Amniotic stem cell (primary cell): ENCODE results near the gene BTNL9.
"Not testable (repeated sequence)": the region's sequence is repeated elsewhere in the genome, so short reads cannot be mapped to it uniquely, and the experiment has no call there.

Source experiments
- DNase-seq: peaks from one replicate; lab custom pipeline; 2025; lab: John Stamatoyannopoulos, UW

Gene BTNL9

GRCh38 chr5:181062631-181063030 is 22.6 kb downstream of the BTNL9 start:
- no peak for DNase-seq

DNA sequence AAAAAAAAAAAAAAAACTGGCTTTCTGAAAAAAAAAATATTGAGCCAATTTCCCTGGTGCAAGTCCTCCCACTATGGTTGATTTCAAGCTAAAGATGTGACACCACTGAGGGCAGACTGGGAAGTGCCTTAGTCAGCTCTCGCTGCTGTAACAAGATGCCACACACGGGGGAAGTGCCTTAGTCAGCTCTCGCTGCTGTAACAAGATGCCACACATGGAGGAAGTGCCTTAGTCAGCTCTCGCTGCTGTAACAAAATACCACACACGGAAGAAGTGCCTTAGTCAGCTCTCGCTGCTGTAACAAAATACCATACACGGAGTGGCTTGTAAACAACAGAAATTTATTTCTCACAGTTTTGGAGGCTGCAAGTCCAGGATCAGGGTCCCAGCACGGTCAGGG is 23.4 kb downstream of the BTNL9 start:
- DNase-seq: no peak

- DNase-seq: no peak
Observed at GRCh38 chr5:181064987-181065386, 24.9 kb downstream of the BTNL9 start.

GRCh38 chr5:181069767-181070491 is 29.9 kb downstream of the BTNL9 start:
- no peak for DNase-seq

DNA sequence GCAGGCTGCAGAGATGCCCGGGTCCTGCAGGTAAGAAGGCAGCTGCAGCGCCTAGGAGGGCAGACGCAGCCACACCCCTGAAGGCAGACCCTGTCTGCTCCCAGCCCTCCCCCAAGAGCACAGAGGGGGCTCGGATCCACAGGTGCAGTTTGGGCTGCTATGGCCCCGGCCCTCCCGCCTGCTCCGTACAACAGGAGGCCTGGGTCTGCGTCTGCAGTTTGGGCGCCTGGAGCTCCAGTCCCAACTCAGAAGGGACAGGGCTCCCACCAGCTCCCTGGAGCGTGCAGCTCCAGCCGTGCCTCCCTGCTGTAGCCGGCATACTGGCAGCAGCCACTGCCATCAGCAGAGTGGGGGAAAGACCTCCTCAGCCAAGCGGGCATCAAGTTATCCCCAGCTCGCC is 30.5 kb downstream of the BTNL9 start:
- no peak for DNase-seq

GRCh38 chr5:181071257-181071656 is 31.2 kb downstream of the BTNL9 start:
- DNase-seq: no peak

DNA sequence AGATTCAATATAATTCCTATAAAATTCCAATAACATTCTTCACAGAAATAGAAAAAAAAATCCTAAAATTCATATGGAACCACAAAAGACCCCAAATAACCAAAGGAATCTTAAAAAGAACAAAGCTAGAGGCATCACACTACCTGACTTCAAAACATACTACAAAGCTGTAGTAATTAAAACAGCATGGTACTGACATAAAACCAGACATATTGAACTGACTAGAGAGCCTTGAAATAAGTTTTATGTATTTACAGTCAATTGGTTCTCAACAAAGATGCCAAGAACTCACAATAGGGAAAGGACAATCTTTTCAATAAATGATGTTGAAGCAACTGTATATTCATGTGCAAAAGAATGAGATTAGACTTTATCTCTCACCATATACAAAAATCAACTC is 36.9 kb downstream of the BTNL9 start:
- DNase-seq: no peak

DNA sequence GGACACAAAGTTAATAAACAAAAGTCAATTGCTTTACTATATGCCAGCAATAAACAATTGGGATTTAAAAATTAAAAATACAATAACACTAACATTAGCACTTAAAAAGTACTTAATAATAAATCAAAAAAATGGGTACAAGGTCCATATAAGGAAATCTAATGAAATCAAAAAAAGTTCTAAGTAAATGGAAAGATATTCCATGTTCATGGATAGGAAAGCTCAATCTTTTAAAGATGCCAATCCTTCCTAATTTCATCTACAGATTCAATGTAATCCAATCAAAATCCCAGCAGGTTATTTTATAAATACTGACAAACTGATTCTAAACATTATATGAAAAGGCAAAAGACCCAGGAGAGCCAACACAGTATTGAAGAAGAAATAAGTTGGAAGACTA is 41.9 kb downstream of the BTNL9 start:
- DNase-seq: no peak

GRCh38 chr5:181084621-181085195 is 44.6 kb downstream of the BTNL9 start:
- no peak for DNase-seq

DNA sequence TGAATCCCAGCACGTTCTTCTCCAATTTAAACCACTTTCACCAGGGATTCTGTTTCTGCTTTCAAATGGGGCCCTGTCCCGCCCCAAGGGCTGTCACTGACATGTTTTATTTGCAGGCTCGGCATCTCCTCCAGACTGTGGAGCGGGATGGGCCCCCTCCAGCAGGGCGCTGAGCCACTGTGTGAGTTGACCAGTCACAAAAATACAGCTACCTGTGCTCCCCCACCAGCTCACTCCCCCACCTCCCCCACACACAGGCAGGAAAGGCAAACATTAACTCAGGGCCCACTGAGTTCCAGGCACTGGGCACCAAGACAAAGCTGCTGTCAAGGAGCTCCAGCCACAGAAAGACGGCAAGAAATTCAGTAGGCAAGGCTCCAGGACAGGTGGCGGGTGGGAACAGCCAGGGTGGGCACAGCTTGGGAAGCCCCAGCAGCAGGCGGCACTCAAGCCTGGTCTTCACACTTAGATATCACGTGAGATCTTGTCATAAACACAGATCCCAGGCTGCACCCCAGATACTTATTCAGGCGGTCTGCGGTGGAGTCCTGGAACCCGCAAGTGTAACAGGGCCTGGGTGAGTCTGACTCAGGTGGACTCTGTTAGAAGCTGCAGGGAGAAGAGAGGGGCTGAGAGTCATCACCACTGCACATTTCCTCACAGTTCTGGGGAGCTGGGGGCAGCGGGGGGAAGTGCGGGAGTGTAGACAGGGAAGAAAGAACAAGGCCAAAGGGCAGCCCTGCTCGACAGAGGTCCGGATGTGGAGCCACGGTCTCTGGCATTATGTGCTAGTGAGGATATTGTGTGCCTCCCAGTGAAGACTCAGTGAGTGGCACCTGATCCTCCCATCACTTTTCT is 46.2 kb downstream of the BTNL9 start:
- no peak for DNase-seq

DNA sequence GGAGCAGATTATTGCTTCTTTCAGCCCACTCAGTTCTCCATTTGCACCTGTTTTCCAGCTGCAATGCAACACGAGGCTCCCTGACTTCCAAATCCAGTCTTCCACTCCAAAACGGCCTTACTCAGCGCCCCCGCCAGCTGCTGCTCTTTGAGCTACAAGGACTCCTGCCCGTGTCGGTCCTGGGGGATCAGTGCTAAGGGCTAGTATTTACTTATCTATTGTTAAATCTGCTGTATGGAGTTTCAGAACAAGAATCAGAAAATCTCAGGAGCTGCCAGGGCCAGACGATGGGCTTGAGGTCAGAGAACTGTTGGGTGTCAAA is 46.8 kb downstream of the BTNL9 start:
- DNase-seq: no peak

DNA sequence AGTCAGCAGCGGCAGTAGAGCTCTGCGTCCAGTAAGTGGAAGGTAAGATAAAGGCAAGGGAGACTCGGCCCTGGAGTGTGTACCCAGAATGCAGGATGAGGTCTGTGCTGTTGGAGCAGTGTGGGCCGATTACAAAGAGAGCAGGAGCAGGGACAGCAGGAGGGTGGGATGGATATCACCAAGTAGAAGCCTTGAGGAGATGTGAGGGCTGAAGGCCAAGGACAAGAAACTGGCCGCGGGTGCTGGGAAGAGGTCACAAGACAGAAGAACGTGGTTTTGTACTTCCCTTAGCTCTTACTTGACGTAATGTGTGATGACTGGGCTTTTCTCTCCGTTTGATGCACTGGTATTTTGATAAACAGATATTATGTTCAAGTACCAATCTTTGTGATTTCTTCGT is 47.2 kb downstream of the BTNL9 start:
- DNase-seq: no peak

DNA sequence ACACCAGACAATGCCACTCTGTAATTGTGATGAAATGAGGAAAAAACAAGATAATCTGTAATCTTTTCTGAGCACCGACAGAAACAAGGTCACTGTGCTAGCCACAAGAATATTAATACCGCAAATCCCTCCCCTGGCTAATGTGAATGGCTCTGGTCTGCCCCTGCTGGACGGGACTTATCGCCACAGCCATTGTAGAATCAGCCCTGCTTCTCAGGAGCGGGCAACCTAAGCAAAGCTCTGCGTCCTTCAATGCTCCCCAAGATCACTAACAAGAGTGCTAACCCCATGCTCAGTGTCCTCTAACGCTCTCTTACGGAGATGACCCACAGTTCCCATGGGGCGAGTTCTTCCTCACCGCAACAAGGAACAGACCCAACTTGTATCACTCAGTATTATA is 48.2 kb downstream of the BTNL9 start:
- DNase-seq: no peak

DNA sequence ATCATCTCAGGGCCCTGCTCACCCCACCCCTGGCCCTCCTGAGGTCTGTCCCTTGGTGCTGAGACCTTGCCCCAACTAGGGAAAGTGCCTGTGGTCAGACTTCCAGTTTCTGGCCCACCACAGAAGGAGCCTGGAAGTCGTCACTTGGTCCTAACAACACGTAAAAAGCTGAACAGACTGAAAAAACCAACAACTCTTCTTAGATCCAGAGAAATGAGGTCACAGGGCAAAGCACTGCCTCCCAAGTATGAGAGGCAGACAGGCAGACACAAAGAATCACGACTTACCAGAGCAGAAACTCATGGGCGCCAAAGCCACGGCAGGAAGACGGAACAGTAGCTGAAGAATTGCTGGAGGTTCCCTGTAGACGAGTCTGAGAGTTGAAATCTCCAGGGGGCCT is 52.4 kb downstream of the BTNL9 start:
- DNase-seq: no peak

GRCh38 chr5:181095162-181095561 is 55.1 kb downstream of the BTNL9 start:
- not testable (repeated sequence) for DNase-seq

DNA sequence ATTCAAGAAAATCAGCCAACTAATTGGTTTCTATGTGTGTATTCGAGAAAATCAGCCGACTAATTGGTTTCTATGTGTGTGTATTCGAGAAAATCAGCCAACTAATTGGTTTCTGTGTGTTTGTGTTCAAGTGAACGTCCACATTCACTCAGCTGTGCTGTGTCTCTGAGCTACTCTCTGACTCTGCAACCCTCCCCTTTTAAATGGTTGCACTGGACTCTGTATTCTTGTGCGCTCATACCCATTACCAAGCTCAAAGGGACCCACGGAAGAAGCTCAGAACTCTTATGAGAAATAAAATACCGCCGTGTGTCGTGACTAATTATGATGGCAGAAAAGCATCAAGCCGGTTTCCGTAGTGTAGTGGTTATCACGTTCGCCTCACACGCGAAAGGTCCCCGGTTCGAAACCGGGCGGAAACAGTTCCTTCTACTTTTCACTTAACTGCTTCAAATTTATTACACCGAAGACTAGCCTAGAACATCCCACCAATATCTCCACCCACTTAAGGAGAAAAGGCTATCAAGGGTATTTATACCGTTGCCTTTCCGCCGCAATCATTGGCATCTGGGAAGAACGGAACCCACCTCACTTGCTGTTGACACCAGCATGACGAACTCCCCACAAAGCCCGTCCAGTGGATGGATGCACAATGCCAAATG is 56.8 kb downstream of the BTNL9 start:
- not testable (repeated sequence) for DNase-seq

- DNase-seq: not testable (repeated sequence)
Observed at GRCh38 chr5:181097383-181097753, 57.3 kb downstream of the BTNL9 start.

DNA sequence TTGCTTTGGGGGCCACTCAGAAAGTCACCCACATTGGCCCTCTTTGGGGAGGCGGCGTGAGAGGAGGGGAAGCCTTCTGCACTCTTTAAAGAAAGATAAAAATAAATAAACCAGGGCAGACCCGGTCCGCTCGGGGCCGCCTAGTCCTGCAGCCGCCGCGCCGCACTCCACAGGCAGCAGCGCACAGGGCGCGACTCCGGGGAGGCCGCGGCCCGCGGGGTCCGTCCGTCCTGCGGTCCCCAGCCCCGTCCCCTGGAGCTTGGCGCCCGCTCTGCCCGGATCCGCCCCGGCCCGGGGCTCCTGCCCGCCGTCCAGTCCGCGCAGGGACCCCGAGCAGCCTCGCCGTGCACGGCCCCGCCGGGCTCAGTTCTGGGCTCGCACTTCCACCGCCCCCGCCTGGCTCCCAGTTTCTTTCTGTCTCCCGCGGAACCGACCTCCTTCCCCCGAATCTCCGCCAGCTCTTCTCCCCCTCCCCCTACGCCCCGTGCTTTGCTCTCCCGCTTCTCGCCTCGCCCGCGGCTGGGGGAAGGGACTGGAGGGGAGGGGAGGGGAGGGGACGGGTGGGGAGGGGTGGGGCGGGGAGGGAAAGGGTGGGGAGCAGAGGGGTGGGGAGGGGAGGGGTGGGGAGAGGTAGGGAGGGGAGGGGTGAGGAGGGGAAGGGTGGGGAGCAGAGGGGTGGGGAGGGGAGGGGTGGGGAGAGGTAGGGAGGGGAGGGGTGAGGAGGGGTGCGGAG is 57.9 kb downstream of the BTNL9 start:
- DNase-seq: not testable (repeated sequence)

- no peak for DNase-seq
Observed at GRCh38 chr5:181098762-181099601, 58.9 kb downstream of the BTNL9 start.

- DNase-seq: no peak
Observed at GRCh38 chr5:181099602-181100086, 59.6 kb downstream of the BTNL9 start.
